ENCODE measurements around the gene POLR3A.

The POLR3A gene

DNA sequence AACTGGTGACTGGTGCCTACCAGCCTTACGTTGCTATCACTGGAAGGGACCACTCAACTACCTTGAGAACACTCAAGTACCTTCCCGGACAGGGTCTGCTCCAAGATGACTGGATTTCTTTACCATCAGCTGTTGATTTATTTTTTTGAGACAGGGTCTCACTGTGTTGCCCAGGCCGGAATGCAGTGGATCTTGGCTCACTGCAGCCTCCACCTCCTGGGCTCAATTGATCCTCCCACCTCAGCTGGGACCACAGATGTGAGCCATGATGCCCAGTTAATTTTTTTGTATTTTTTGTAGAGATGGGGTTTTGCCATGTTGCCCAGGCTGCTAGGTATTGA lies 57.5 kb downstream of the POLR3A start:
- TF ChIP-seq, protein P1, sequence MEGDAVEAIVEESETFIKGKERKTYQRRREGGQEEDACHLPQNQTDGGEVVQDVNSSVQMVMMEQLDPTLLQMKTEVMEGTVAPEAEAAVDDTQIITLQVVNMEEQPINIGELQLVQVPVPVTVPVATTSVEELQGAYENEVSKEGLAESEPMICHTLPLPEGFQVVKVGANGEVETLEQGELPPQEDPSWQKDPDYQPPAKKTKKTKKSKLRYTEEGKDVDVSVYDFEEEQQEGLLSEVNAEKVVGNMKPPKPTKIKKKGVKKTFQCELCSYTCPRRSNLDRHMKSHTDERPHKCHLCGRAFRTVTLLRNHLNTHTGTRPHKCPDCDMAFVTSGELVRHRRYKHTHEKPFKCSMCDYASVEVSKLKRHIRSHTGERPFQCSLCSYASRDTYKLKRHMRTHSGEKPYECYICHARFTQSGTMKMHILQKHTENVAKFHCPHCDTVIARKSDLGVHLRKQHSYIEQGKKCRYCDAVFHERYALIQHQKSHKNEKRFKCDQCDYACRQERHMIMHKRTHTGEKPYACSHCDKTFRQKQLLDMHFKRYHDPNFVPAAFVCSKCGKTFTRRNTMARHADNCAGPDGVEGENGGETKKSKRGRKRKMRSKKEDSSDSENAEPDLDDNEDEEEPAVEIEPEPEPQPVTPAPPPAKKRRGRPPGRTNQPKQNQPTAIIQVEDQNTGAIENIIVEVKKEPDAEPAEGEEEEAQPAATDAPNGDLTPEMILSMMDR (IDR thresholded peaks at IDR 0.05; ENCODE audit: insufficient read depth, missing control alignments), result no peak
- no peak for FAIRE-seq

DNA sequence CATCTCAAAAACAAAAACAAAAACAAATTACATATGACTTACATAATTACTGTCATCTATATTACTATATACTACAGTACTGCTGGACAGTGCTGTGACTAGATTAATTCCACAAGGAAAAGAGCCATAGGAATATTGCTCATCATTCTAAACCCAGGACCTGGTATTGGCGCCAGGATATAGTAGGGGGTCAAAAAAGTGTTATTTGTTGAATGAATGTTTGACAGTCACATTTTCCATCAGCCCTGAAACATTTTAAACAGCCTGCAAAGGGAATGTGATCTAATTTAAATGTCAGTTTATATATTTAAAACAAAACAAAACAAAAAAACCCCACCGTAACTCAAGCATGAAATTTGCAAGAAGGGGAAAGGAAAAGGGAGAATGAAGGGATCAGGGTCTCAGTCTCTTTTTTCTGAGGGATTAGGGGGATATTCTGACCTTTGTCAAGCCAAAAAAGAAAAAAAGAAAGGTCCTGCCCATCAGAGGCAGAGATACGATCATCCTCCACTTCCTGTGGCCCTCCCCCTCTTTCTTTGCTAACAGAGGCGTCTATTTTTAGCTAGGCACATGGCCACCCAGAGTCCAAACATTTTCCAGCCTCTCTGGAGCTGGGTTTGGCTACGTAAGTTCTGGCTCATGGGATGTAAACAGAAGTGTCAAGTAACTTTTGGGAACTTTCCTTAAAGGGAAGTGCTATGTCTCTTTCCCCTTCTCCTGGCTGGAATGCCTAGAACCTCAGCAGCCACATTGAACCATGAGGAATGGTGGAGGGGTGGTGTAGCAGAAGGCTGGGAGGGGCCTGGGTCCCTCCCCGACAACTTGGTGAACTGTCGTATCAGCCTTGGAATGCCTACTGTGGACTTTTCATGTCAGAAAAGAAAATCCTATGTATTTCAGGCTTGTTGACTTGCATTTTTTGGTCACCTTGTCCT lies 58.2 kb downstream of the POLR3A start:
- TF ChIP-seq, protein P1 (IDR thresholded peaks at IDR 0.05; ENCODE audit: insufficient read depth, missing control alignments), result no peak
- FAIRE-seq, result no peak
- DNase-seq (ENCODE audit: insufficient read length, low spot score), result no peak

More for the DNA sequence above, 57.5 kb downstream of the POLR3A start:
- DNase-seq (ENCODE audit: insufficient read length, low spot score), result no peak

DNA sequence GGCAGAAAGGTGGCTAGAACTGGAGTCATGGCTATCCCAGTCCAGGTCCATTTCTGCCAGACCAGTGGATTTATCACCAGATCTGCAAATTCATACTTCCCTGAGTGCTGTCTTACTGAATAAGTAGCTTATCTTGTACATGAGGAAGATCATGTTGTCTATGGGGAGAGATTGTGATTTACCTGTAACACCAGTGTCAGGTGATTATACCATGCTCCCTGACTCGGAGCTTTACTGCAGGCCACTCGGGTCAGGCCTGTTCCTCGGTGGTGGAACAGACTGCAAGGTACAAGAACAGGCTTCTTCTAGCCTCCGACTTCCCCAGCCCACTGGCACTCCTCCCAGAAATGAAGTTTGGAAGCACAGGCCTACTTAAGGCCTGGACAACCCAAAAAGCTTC lies 60.2 kb downstream of the POLR3A start:
- TF ChIP-seq, protein P1 (IDR thresholded peaks at IDR 0.05; ENCODE audit: insufficient read depth, missing control alignments), result no peak
- no peak for FAIRE-seq

DNA sequence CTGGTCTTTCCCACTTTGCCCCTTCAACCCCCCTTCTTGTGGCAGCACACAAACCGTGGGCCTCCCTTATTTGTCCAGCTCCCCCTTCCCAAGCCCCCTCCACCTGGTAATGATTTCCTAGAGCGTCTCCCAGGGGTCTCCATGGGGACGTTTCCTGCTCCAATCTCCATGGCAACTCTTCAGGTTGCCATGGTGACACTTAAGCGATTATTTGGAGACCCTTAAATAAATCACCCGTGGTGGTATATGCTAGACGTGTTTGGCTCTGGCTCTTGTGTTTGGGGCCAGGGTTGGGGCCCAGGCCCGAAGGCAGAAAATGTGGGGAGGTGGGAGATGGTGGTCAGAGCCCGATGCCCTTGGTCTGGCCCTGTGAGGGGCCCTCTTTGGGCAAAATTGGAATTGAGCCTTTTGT lies 61.7 kb downstream of the POLR3A start:
- FAIRE-seq, result no peak
- DNase-seq (ENCODE audit: insufficient read length, low spot score), result no peak
- TF ChIP-seq, protein P1 (IDR thresholded peaks at IDR 0.05; ENCODE audit: insufficient read depth, missing control alignments), result no peak

More for the DNA sequence above, 60.2 kb downstream of the POLR3A start:
- no peak for DNase-seq (ENCODE audit: insufficient read length, low spot score)

DNA sequence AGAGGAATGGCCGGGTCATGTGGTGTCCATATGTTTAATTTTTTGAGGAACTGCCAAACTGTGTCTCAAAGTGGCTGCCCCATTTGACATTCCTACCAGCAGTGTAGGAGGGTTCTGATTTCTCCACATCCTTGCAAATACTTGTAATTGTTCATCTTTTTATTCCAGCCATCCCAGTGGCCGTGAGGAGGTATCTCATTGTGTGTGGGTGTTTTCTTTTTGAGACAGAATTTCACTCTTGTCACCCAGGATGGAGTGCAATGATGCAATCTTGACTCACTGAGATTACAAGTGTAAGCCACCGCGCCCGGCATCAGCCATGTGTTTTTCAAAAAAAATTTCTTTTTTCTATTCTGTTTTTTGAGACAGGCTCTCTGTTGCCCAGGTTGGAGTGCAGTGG lies 64.0 kb downstream of the POLR3A start:
- FAIRE-seq (no peak), DNase-seq (ENCODE audit: insufficient read length, low spot score) (no peak)
- TF ChIP-seq, protein P1 (IDR thresholded peaks at IDR 0.05; ENCODE audit: insufficient read depth, missing control alignments), result no peak

DNA sequence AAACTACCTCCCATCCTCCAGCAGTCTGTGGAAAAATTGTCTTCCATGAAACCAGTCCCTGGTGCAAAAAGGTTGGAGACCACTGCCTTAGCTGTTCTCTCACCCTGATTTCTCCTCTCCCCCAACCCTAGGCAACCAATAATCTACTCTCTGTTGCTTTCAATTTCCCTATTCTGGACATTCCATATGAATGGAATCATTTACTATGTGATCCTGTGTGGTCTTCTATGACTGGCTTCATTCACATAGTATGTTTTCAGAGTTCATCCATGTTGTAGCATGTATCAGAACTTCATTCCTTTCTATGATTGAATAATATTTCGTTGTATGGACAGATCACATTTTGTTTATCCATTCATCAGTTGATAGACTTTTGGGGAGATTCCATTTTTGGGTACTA lies 64.5 kb downstream of the POLR3A start:
- no peak for FAIRE-seq
- TF ChIP-seq, protein P1 (IDR thresholded peaks at IDR 0.05; ENCODE audit: insufficient read depth, missing control alignments), result no peak
- no peak for DNase-seq (ENCODE audit: insufficient read length, low spot score)

DNA sequence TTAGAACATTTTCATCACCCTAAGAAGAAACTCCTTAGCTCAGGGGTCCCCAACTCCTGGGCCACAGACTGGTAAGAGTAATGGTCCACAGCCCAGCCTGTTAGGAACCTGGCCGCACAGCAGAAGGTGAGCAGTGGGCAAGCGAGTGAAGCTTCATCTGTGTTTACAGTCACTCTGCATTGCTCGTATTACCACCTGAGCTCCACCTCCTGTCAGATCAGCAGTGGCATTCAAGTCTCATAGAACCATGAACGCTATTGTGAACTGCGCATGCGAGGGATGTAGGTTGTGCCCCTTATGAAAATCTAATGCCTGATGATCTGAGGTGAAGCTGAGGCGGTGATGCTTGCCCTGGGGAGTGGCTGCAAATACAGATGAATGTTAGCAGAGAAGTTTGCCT lies 65.4 kb downstream of the POLR3A start:
- DNase-seq (ENCODE audit: insufficient read length, low spot score) (no peak), FAIRE-seq (no peak)
- TF ChIP-seq, protein P1 (IDR thresholded peaks at IDR 0.05; ENCODE audit: insufficient read depth, missing control alignments), result no peak
